ENCODE results near the gene DCTPP1.

Gene DCTPP1

DNA sequence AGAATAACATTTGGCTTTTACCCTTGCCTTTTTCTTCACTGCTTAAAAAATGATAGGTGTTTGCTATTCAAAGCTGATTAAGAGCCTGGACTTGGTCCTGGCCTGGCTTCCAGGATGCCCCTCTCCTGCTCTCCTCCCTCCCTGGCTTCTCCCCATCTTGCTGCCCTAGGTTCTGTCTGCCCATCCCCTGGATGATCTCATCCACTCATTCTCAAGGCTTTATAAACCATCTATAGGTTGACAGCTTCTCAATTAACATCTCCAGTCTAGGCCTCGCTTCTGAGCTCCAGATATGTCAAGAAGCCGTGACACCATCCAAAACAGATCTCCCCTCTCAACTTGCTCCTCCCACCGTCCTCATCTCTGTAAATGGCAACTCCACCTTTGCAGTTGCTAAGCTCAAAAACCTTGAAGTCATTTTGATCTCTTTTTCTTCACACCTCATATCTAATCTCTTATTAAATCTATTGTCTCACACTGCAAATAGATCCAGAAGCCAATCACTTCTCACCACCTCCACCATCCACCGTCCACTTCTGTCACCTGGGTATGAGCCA is 13.7 kb downstream of the DCTPP1 start:
- DNase-seq (ENCODE audit: insufficient read length, low spot score) (no peak), FAIRE-seq (no peak)
- no peak for TF ChIP-seq POLR2AphosphoS5 (IDR thresholded peaks at IDR 0.05; ENCODE audit: low read depth, low read length)
- no peak for TF ChIP-seq POU2F2 (IDR thresholded peaks at IDR 0.05; ENCODE audit: low read depth, low read length)
- TF ChIP-seq SPI1 (IDR thresholded peaks at IDR 0.05; ENCODE audit: low read depth, low read length): no peak
- TF ChIP-seq PAX5 (IDR thresholded peaks at IDR 0.05; ENCODE audit: insufficient read depth, low read length, severe bottlenecking): no peak
- TF ChIP-seq TAF1 (IDR thresholded peaks at IDR 0.05; ENCODE audit: low read depth, low read length): no peak
- TF ChIP-seq POLR2A (IDR thresholded peaks at IDR 0.05; ENCODE audit: low read depth, low read length): no peak

DNA sequence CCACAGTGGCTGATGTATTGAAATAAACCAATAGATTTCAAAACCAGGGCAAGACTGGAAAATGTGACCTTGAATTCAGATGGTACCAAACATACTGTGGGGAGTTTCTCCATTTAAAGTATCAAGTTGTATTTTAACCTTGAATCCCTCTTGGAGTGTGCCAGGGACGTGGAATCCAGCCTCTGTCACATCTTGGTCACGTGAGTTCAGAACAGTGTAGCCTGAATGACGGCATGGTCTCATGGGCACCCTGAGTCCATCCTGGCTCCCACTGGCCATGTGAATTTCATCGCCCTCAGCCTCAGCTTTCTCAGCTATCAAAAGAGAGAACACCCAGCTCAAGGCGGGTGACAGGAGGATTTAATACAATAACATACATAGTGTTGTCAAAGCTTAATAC is 15.7 kb downstream of the DCTPP1 start:
- no peak for DNase-seq (ENCODE audit: insufficient read length, low spot score)
- TF ChIP-seq POLR2A (IDR thresholded peaks at IDR 0.05; ENCODE audit: low read depth, low read length) (no peak), TAF1 (IDR thresholded peaks at IDR 0.05; ENCODE audit: low read depth, low read length) (no peak), POLR2AphosphoS5 (IDR thresholded peaks at IDR 0.05; ENCODE audit: low read depth, low read length) (no peak), POU2F2 (IDR thresholded peaks at IDR 0.05; ENCODE audit: low read depth, low read length) (no peak), SPI1 (IDR thresholded peaks at IDR 0.05; ENCODE audit: low read depth, low read length) (no peak), PAX5 (IDR thresholded peaks at IDR 0.05; ENCODE audit: insufficient read depth, low read length, severe bottlenecking) (no peak)
- FAIRE-seq: no peak

GRCh38 chr16:30413112-30413806 is 16.6 kb downstream of the DCTPP1 start:
- DNase-seq (ENCODE audit: insufficient read length, low spot score) (no peak), FAIRE-seq (no peak)
- TF ChIP-seq TAF1 (IDR thresholded peaks at IDR 0.05; ENCODE audit: low read depth, low read length): no peak
- TF ChIP-seq POLR2A (IDR thresholded peaks at IDR 0.05; ENCODE audit: low read depth, low read length): no peak
- no peak for TF ChIP-seq POLR2AphosphoS5 (IDR thresholded peaks at IDR 0.05; ENCODE audit: low read depth, low read length)
- no peak for TF ChIP-seq POU2F2 (IDR thresholded peaks at IDR 0.05; ENCODE audit: low read depth, low read length)
- no peak for TF ChIP-seq PAX5 (IDR thresholded peaks at IDR 0.05; ENCODE audit: insufficient read depth, low read length, severe bottlenecking)
- no peak for TF ChIP-seq SPI1 (IDR thresholded peaks at IDR 0.05; ENCODE audit: low read depth, low read length)

GRCh38 chr16:30409125-30410060 is 20.4 kb downstream of the DCTPP1 start:
- TF ChIP-seq PAX5 (IDR thresholded peaks at IDR 0.05; ENCODE audit: insufficient read depth, low read length, severe bottlenecking) (no peak), POU2F2 (IDR thresholded peaks at IDR 0.05; ENCODE audit: low read depth, low read length) (no peak), SPI1 (IDR thresholded peaks at IDR 0.05; ENCODE audit: low read depth, low read length) (no peak), TAF1 (IDR thresholded peaks at IDR 0.05; ENCODE audit: low read depth, low read length) (no peak), POLR2A (IDR thresholded peaks at IDR 0.05; ENCODE audit: low read depth, low read length) (no peak), POLR2AphosphoS5 (IDR thresholded peaks at IDR 0.05; ENCODE audit: low read depth, low read length) (no peak)
- FAIRE-seq: no peak
- DNase-seq (ENCODE audit: insufficient read length, low spot score): peak; percentile 72

- TF ChIP-seq POLR2AphosphoS5 (IDR thresholded peaks at IDR 0.05; ENCODE audit: low read depth, low read length) (no peak), PAX5 (IDR thresholded peaks at IDR 0.05; ENCODE audit: insufficient read depth, low read length, severe bottlenecking) (no peak), POU2F2 (IDR thresholded peaks at IDR 0.05; ENCODE audit: low read depth, low read length) (no peak), POLR2A (IDR thresholded peaks at IDR 0.05; ENCODE audit: low read depth, low read length) (no peak), SPI1 (IDR thresholded peaks at IDR 0.05; ENCODE audit: low read depth, low read length) (no peak), TAF1 (IDR thresholded peaks at IDR 0.05; ENCODE audit: low read depth, low read length) (no peak)
- DNase-seq (ENCODE audit: insufficient read length, low spot score): peak; percentile 47
- no peak for FAIRE-seq
These were observed 21.9 kb downstream of the DCTPP1 start for GRCh38 chr16:30407804-30408534.

GRCh38 chr16:30407102-30407803 is 22.6 kb downstream of the DCTPP1 start, which contains the start of gene ZNF771:
Gene ZNF771 (plus strand): TSS chr16:30407606. CDS start chr16:30408054, 448 bp downstream.
- FAIRE-seq: peak; percentile 77
- DNase-seq (ENCODE audit: insufficient read length, low spot score): peak; percentile 89
- TF ChIP-seq POU2F2 (IDR thresholded peaks at IDR 0.05; ENCODE audit: low read depth, low read length) (no peak), POLR2A (IDR thresholded peaks at IDR 0.05; ENCODE audit: low read depth, low read length) (peak; percentile 68; the same call in 1 of the 2 replicates), POLR2AphosphoS5 (IDR thresholded peaks at IDR 0.05; ENCODE audit: low read depth, low read length) (peak; percentile 69), SPI1 (IDR thresholded peaks at IDR 0.05; ENCODE audit: low read depth, low read length) (no peak), TAF1 (IDR thresholded peaks at IDR 0.05; ENCODE audit: low read depth, low read length) (peak; percentile 66; the same call in 1 of the 2 replicates), PAX5 (IDR thresholded peaks at IDR 0.05; ENCODE audit: insufficient read depth, low read length, severe bottlenecking) (no peak)

DNA sequence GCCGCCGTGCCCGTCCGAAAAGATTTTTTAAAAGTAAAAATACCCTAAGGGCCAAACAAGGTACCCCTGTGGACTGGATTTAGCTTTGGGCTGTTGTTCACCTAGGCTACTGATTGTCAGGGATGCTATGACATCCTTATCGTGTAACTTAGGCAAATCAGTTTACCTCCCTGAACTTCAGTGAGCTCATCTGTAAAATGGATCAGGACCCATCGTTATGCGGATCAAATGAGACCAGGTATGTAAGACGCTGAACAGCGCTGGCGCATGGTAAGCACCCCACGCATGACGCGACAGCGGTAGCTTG is 23.1 kb downstream of the DCTPP1 start:
- DNase-seq (ENCODE audit: insufficient read length, low spot score) (no peak), FAIRE-seq (no peak)
- TF ChIP-seq POU2F2 (IDR thresholded peaks at IDR 0.05; ENCODE audit: low read depth, low read length): no peak
- no peak for TF ChIP-seq TAF1 (IDR thresholded peaks at IDR 0.05; ENCODE audit: low read depth, low read length)
- TF ChIP-seq SPI1 (IDR thresholded peaks at IDR 0.05; ENCODE audit: low read depth, low read length): no peak
- no peak for TF ChIP-seq PAX5 (IDR thresholded peaks at IDR 0.05; ENCODE audit: insufficient read depth, low read length, severe bottlenecking)
- TF ChIP-seq POLR2AphosphoS5 (IDR thresholded peaks at IDR 0.05; ENCODE audit: low read depth, low read length): no peak
- no peak for TF ChIP-seq POLR2A (IDR thresholded peaks at IDR 0.05; ENCODE audit: low read depth, low read length)
